Neural cell (in vitro differentiated cells): Measurements from ENCODE around the gene DMBT1. TPM values are rescaled to one million over a fixed set of nuclear protein-coding genes. Genes with fewer than 3 reads are reported as not detected.

Source experiments
- H2AFZ ChIP-seq: fragments of 200-600, 300-800 bp; sonication (generic), shearing (Covaris generic); 2 replicates; pipeline ENCODE4 v1.6.0; 2014; ENCODE audit warnings: low read depth, mild to moderate bottlenecking, antibody characterized with exemption, low read length, moderate library complexity
- H3F3A ChIP-seq: fragments of 200-600 bp; shearing (Covaris generic); 2 replicates; pipeline ENCODE4 v1.6.1; 2016; ENCODE audit warnings: mild to moderate bottlenecking, moderate library complexity, mixed read lengths, antibody characterized with exemption, low read length; ENCODE audit not compliant: insufficient read depth, poor library complexity, severe bottlenecking
- H3K27ac ChIP-seq: fragments of 200-600, 300-800 bp; sonication (generic), shearing (Covaris generic); 2 replicates; pipeline ENCODE4 v1.5.1; 2014; ENCODE audit warnings: mild to moderate bottlenecking, low read length, moderate library complexity
- H3K27me3 ChIP-seq: fragments of 300-800, 200-600 bp; sonication (generic), shearing (Covaris generic); 2 replicates; pipeline ENCODE4 v1.6.0; 2014; ENCODE audit warnings: mild to moderate bottlenecking, low read depth, low read length, moderate library complexity; ENCODE audit not compliant: insufficient read depth
- H3K36me3 ChIP-seq: fragments of 300-800, 200-600 bp; sonication (generic), shearing (Covaris generic); 2 replicates; pipeline ENCODE4 v1.5.1; 2014; ENCODE audit warnings: mild to moderate bottlenecking, antibody characterized with exemption, low read length, moderate library complexity; ENCODE audit not compliant: insufficient read depth
- H3K4me2 ChIP-seq: fragments of 300-800, 200-600 bp; sonication (generic), shearing (Covaris generic); 2 replicates; pipeline ENCODE4 v1.6.0; 2014; ENCODE audit warnings: mild to moderate bottlenecking, low read length
- H3K4me3 ChIP-seq: fragments of 300-800, 200-600 bp; sonication (generic), shearing (Covaris generic); 2 replicates; pipeline ENCODE4 v1.5.1; 2014; ENCODE audit warnings: mild to moderate bottlenecking, low read length, moderate library complexity
- H3K79me2 ChIP-seq: fragments of 200-600 bp; shearing (Covaris generic); replicated peaks from 2 replicates; pipeline ENCODE4 v1.6.0; 2014; ENCODE audit warnings: mild to moderate bottlenecking, low read length, moderate library complexity; ENCODE audit not compliant: insufficient read depth
- H3K9ac ChIP-seq: fragments of 300-800, 200-600 bp; sonication (generic), shearing (Covaris generic); 2 replicates; pipeline ENCODE4 v1.6.1; 2016; ENCODE audit warnings: mild to moderate bottlenecking, low read length, mixed read lengths
- H3K9me2 ChIP-seq: fragments of 200-600 bp; shearing (Covaris generic); 2 replicates; pipeline ENCODE4 v1.6.1; 2016; ENCODE audit warnings: mild to moderate bottlenecking, low read length, mixed read lengths; ENCODE audit not compliant: insufficient read depth
- H3K9me3 ChIP-seq: fragments of 200-600, 300-800 bp; sonication (generic), shearing (Covaris generic); 2 replicates; pipeline ENCODE4 v1.6.1; 2016; ENCODE audit warnings: mild to moderate bottlenecking, mixed run types, low read length, moderate library complexity, mixed read lengths
- H4K20me1 ChIP-seq: fragments of 200-600 bp; shearing (Covaris generic); 2 replicates; pipeline ENCODE4 v1.6.1; 2016; ENCODE audit warnings: mild to moderate bottlenecking, mixed run types; ENCODE audit not compliant: insufficient read depth
- CTCF ChIP-seq: fragments of 450-650 bp; IDR thresholded peaks from 2 replicates; pipeline ENCODE4 v1.5.1; 2014; ENCODE audit warnings: antibody characterized with exemption, mild to moderate bottlenecking, moderate library complexity; ENCODE audit not compliant: poor library complexity, severe bottlenecking
- EP300 ChIP-seq: fragments of 450-650 bp; conservative IDR thresholded peaks from 2 replicates; pipeline ENCODE4 v1.6.1; 2014; ENCODE audit warnings: antibody characterized with exemption, mild to moderate bottlenecking, moderate library complexity; ENCODE audit not compliant: poor library complexity, severe bottlenecking
- EZH2 ChIP-seq: fragments of 200-600, 300-800 bp; shearing (Covaris generic), sonication (generic); IDR thresholded peaks from 2 replicates; pipeline ENCODE4 v1.6.1; 2014; ENCODE audit warnings: antibody characterized with exemption, low read length, borderline replicate concordance, mild to moderate bottlenecking; ENCODE audit not compliant: insufficient read depth, poor library complexity, severe bottlenecking
- MXI1 ChIP-seq: fragments of 450-650 bp; conservative IDR thresholded peaks from 2 replicates; pipeline ENCODE4 v1.6.1; 2014; ENCODE audit warnings: antibody characterized with exemption, mild to moderate bottlenecking; ENCODE audit not compliant: poor library complexity, severe bottlenecking
- POLR2AphosphoS5 ChIP-seq: IDR thresholded peaks from 2 replicates; pipeline ENCODE4 v1.6.1; 2012
- RAD21 ChIP-seq: fragments of 450-650 bp; conservative IDR thresholded peaks from 2 replicates; pipeline ENCODE4 v1.6.1; 2014; ENCODE audit warnings: antibody characterized with exemption, mild to moderate bottlenecking, moderate library complexity
- REST ChIP-seq: IDR thresholded peaks from 2 replicates; pipeline ENCODE4 v1.6.1; 2012; ENCODE audit warnings: borderline replicate concordance
- SMC3 ChIP-seq: fragments of 450-650 bp; conservative IDR thresholded peaks from 2 replicates; pipeline ENCODE4 v1.6.1; 2014; ENCODE audit warnings: antibody characterized with exemption, mild to moderate bottlenecking, moderate library complexity; ENCODE audit not compliant: poor library complexity
- TAF1 ChIP-seq: IDR thresholded peaks from 2 replicates; pipeline ENCODE4 v1.6.1; 2012; ENCODE audit warnings: low read depth
- polyA plus RNA-seq: library from polyadenylated mRNA; depleted of rRNA; stranded (reverse); fragments of >200 nt; gene quantifications from 2 replicates; pipeline ENCODE4 v1.2.3, GENCODE V29; 2014

DMBT1 gene
- polyA plus RNA-seq, 1 donor from 2014 or later: not detected

GRCh38 chr10:122519144-122519543 is 41.4 kb upstream of the DMBT1 start:
- Histone ChIP-seq H3K27ac (no peak overlapping the region), H3K4me2 (no peak overlapping the region), H4K20me1 (no peaks in the 10 kb centered on the region), H2AFZ (no peak overlapping the region), H3K9ac (no peak overlapping the region), H3K79me2 (no peaks in the 10 kb centered on the region), H3K27me3 (no peaks in the 10 kb centered on the region), H3K36me3 (no peaks in the 10 kb centered on the region), H3K4me3 (no peak overlapping the region), H3K9me3 (no peaks in the 10 kb centered on the region), H3K9me2 (no peaks in the 10 kb centered on the region), H3F3A (no peaks in the 10 kb centered on the region)
- TF ChIP-seq RAD21 (no peak), MXI1 (no peak), EP300 (no peak), TAF1 (no peak), POLR2AphosphoS5 (no peak), REST (no peak), EZH2 (no peak), SMC3 (no peak), CTCF (no peak)

GRCh38 chr10:122519873-122520272 is 40.7 kb upstream of the DMBT1 start:
- no peaks in the 10 kb centered on the region for H3K36me3 ChIP-seq
- H4K20me1 ChIP-seq: no peaks in the 10 kb centered on the region
- H3K27me3 ChIP-seq: no peaks in the 10 kb centered on the region
- H3K9me2 ChIP-seq: no peaks in the 10 kb centered on the region
- no peak overlapping the region for H3K9ac ChIP-seq
- H3K27ac ChIP-seq: no peak overlapping the region
- H2AFZ ChIP-seq: no peak overlapping the region
- no peak for TF ChIP-seq EP300
- no peak for TF ChIP-seq CTCF
- no peak for TF ChIP-seq MXI1
- TF ChIP-seq RAD21: no peak
- no peak for TF ChIP-seq TAF1
- no peak for TF ChIP-seq POLR2AphosphoS5
- no peak for TF ChIP-seq EZH2
- no peak for TF ChIP-seq REST
- TF ChIP-seq SMC3: no peak
- no peaks in the 10 kb centered on the region for H3K9me3 ChIP-seq
- no peak overlapping the region for H3K4me2 ChIP-seq
- H3K4me3 ChIP-seq: no peak overlapping the region
- no peaks in the 10 kb centered on the region for H3K79me2 ChIP-seq
- no peaks in the 10 kb centered on the region for H3F3A ChIP-seq
